Muscle layer of duodenum (tissue), 2 donors: ENCODE measurements around the gene KIAA0319L.

ENCODE experiments used
- H3K27ac ChIP-seq: one replicate; pipeline ENCODE4 v1.7.0; 2013; ENCODE audit warnings: mild to moderate bottlenecking, low read length
- H3K27me3 ChIP-seq: one replicate; pipeline ENCODE4 v1.7.0; 2013; ENCODE audit warnings: low read depth, mild to moderate bottlenecking, control low read depth, low read length
- H3K36me3 ChIP-seq, 2 donors: one replicate each; pipeline ENCODE4 v1.7.0; 2013; ENCODE audit warnings: low read length in 2 of 2, control low read depth in 1 of 2, mild to moderate bottlenecking in 1 of 2; ENCODE audit not compliant: insufficient read depth in 2 of 2, control insufficient read depth in 1 of 2
- H3K4me1 ChIP-seq, 2 donors: one replicate each; pipeline ENCODE4 v1.7.0; 2013; ENCODE audit warnings: low read length in 2 of 2, mild to moderate bottlenecking in 2 of 2, control low read depth in 1 of 2, moderate library complexity in 1 of 2; ENCODE audit not compliant: insufficient read depth in 2 of 2, control insufficient read depth in 1 of 2
- H3K4me3 ChIP-seq, 2 donors: one replicate each; pipeline ENCODE4 v1.7.0; 2013; ENCODE audit warnings: low read length in 2 of 2, low read depth in 1 of 2, mild to moderate bottlenecking in 1 of 2
- H3K9me3 ChIP-seq, 2 donors: one replicate each; pipeline ENCODE4 v1.7.0; 2013; ENCODE audit warnings: low read length in 2 of 2, control low read depth in 1 of 2, mild to moderate bottlenecking in 1 of 2; ENCODE audit not compliant: control insufficient read depth in 1 of 2
- donor health status: healthy.

The KIAA0319L gene

DNA sequence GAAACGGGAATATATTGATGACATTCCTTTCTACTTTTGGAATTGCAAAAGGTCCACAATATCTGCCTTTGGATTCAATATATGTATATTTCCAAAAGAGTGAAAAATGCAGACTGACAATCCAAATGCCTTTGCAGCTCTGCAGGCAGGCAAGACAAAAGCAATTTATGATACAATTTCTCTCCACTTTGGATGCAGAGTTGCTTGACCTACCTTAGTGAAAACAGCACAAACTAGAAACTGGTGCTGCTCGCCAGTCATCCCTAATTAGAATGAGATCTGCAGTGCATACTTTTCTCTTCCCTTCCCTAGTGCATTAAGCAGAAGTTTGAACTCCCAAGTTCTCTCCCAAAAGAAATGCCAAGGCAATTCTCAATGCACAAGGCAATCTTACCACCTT, 56.8 kb downstream of the KIAA0319L start:
- Histone ChIP-seq H3K4me1 (peaks cover 0 to 14% of the 10 kb centered on the region in 2 donors), H3K9me3 (no peaks in the 10 kb centered on the region), H3K36me3 (no peaks in the 10 kb centered on the region), H3K27me3 (no peaks in the 10 kb centered on the region), H3K27ac (no peak overlapping the region), H3K4me3 (no peak overlapping the region)

DNA sequence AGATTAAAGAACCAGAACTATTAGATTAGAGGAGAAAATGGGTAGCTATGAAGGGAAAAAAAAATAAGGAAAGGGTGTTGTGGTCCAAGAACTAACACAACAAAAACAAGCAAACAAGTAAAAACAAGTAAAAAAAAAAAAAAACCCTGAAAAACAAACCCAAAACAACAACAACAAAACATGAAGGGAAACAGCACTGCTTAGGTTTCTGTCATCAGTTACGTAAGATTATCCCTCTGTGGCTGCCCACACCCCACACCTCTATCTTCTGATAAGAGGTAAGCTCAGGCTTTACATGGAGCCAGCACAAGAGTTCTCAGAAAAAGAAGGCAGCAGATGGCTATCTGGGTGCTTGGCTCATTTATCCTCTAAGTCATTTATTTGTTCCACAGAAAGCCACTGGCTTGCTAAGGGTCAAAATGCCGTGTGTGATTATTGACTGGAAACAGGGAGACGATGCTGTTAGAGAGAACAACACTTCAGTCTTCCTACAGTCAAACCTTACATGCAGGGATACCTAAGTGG, 57.5 kb downstream of the KIAA0319L start:
- Histone ChIP-seq H3K27ac (no peak overlapping the region), H3K36me3 (no peaks in the 10 kb centered on the region), H3K4me1 (peaks cover 0 to 14% of the 10 kb centered on the region in 2 donors), H3K4me3 (no peak overlapping the region), H3K9me3 (no peaks in the 10 kb centered on the region), H3K27me3 (no peaks in the 10 kb centered on the region)

DNA sequence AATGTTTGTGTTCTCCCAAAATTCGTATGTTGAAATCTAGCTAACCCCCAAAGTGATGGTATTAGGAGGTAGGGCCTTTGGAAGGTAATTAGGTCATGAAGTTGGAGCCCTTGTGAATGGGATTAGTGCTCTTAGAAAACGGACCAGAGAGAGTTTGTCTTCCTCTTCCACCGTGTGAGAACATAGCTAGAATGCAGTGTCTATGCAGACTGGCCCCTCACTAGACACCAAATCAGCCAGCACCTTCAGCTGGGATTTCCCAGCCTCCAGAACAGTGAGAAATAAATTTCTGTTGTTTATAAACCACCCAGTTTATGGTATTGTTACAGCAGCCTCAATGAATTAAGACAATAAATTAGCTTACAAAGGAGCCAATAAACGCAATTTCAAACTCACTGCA, 58.0 kb downstream of the KIAA0319L start:
- H3K27ac ChIP-seq = no peak overlapping the region

GRCh38 chr1:35497571-35497970, 59.6 kb downstream of the KIAA0319L start:
- Histone ChIP-seq H3K27ac (no peak overlapping the region), H3K27me3 (no peaks in the 10 kb centered on the region), H3K9me3 (no peaks in the 10 kb centered on the region), H3K36me3 (no peaks in the 10 kb centered on the region), H3K4me1 (peaks cover 0 to 14% of the 10 kb centered on the region in 2 donors), H3K4me3 (no peak overlapping the region)

More for the DNA sequence above, 58.0 kb downstream of the KIAA0319L start:
- no peaks in the 10 kb centered on the region for H3K9me3 ChIP-seq
- H3K4me3 ChIP-seq = no peak overlapping the region
- no peaks in the 10 kb centered on the region for H3K27me3 ChIP-seq
- no peaks in the 10 kb centered on the region for H3K36me3 ChIP-seq
- peaks cover 0 to 14% of the 10 kb centered on the region in 2 donors for H3K4me1 ChIP-seq

GRCh38 chr1:35490250-35490649, 67.0 kb downstream of the KIAA0319L start:
- Histone ChIP-seq H3K9me3 (no peaks in the 10 kb centered on the region), H3K4me3 (no peak overlapping the region), H3K27ac (no peak overlapping the region), H3K4me1 (peaks cover 0 to 4% of the 10 kb centered on the region in 2 donors), H3K36me3 (no peaks in the 10 kb centered on the region), H3K27me3 (no peaks in the 10 kb centered on the region)

- no peak overlapping the region for H3K27ac ChIP-seq
- H3K4me3 ChIP-seq = peak overlapping the region in 1 of 2 donors; percentile 31
- H3K4me1 ChIP-seq = peaks cover 0 to 4% of the 10 kb centered on the region in 2 donors
Observed at GRCh38 chr1:35488336-35488735, 68.9 kb downstream of the KIAA0319L start.

DNA sequence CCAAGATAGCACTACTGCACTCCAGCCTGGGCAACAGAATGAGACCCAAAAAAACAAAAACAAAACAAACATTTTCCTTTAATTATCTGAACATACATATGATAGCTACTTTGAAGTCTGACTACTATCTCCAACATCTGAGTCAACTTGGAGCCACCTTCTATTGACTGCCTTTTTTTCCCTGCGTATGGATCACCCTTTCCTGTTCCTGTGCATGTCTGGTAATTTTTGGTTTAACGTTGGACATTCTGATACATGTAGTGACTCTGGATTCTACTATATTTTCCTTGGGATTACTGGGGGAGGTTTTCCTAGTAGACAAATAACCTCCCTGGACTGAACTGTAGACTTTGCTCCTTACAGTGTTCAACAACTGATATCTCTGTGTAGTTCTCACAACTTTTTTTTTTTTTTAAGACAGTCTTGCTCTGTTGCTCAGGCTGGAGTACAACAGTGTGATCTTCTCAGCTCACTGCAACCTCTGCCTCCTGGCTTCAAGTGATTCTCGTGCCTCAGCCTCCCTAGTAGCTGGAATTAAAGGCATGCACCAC, 70.3 kb downstream of the KIAA0319L start:
- no peak overlapping the region for H3K4me3 ChIP-seq
- H3K9me3 ChIP-seq = no peaks in the 10 kb centered on the region
- no peaks in the 10 kb centered on the region for H3K27me3 ChIP-seq
- no peaks in the 10 kb centered on the region for H3K36me3 ChIP-seq
- H3K4me1 ChIP-seq = peaks cover 0 to 4% of the 10 kb centered on the region in 2 donors
- no peak overlapping the region for H3K27ac ChIP-seq

More at GRCh38 chr1:35488336-35488735, 68.9 kb downstream of the KIAA0319L start:
- Histone ChIP-seq H3K36me3 (no peaks in the 10 kb centered on the region), H3K9me3 (no peaks in the 10 kb centered on the region), H3K27me3 (no peaks in the 10 kb centered on the region)

DNA sequence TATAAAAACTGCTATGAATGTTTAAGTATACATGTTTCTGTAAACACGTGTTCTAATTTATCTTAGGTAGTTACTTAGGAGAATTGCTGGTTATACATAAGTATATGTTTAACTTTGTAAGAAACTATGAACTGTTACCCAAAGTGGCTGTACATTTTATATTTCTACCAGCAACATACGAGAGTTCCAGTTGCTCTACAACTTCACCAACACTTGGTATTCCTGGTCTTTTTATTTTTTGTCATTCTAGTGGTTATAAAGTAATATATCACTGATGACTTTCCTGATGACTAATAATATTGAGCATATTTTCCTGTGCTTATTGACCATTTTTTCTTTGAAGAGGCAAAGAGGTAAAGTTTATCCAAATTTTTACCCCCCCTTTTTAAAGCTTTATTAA, 76.0 kb downstream of the KIAA0319L start:
- Histone ChIP-seq H3K4me3 (no peak overlapping the region), H3K27me3 (no peaks in the 10 kb centered on the region), H3K36me3 (peaks cover 7 to 10% of the 10 kb centered on the region in 2 donors), H3K4me1 (no peaks in the 10 kb centered on the region), H3K9me3 (peaks cover 0 to 3% of the 10 kb centered on the region in 2 donors), H3K27ac (no peak overlapping the region)

GRCh38 chr1:35477870-35478269, 79.3 kb downstream of the KIAA0319L start:
- no peak overlapping the region for H3K4me3 ChIP-seq
- no peaks in the 10 kb centered on the region for H3K4me1 ChIP-seq
- H3K36me3 ChIP-seq = peaks cover 10 to 14% of the 10 kb centered on the region in 2 donors
- no peaks in the 10 kb centered on the region for H3K27me3 ChIP-seq
- no peak overlapping the region for H3K27ac ChIP-seq
- peaks cover 0 to 3% of the 10 kb centered on the region in 2 donors for H3K9me3 ChIP-seq

DNA sequence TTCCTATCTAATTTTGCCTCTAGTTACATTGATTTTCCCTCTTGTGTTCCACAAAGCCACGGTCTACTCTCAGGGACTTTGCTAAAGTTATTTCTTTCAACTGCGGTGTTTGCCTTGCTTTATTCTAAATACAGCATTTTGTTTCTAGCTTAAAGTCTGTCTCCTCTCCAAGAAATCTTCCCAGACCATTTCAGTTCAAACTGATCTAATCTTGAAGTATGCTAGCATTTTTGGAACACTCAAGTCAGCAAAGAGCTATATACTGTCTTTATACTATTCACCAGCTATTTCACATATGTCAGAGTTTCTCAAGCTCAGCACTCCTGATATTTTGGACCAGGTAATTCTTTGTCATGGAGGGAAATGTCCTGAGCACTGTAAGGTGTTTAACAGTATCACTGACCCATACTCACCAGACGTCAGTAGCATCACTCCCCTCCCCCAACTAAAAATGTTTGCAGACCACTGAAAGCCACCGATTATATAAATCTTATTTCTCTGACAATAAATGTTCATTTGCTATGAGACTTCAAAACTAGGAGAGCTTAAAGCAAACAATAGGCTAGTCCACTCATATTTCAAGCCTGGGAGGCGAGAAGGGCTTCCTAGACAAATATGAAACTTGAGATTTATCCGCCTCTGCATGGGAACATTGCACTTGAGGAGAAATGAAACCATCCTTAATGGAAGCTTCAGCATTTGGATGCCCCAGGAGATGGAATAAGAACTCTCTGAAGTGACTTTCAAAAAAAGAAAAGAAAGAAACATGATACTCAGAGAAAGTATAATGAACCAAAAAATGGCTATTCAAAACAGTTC, 81.1 kb downstream of the KIAA0319L start:
- no peak overlapping the region for H3K27ac ChIP-seq
- H3K27me3 ChIP-seq = no peaks in the 10 kb centered on the region
- no peaks in the 10 kb centered on the region for H3K4me1 ChIP-seq
- H3K36me3 ChIP-seq = peaks cover 11 to 15% of the 10 kb centered on the region in 2 donors
- H3K9me3 ChIP-seq = no peaks in the 10 kb centered on the region
- no peak overlapping the region for H3K4me3 ChIP-seq

- Histone ChIP-seq H3K4me3 (no peak overlapping the region), H3K4me1 (no peaks in the 10 kb centered on the region), H3K36me3 (peaks cover 17 to 22% of the 10 kb centered on the region in 2 donors), H3K9me3 (no peaks in the 10 kb centered on the region), H3K27me3 (no peaks in the 10 kb centered on the region), H3K27ac (no peak overlapping the region)
Observed at GRCh38 chr1:35475356-35475755, 81.8 kb downstream of the KIAA0319L start.
